Measurements from ENCODE around the gene GJE1.
"Not testable (repeated sequence)": the region's sequence is repeated elsewhere in the genome, so short reads cannot be mapped to it uniquely, and the experiment has no call there.

The GJE1 gene

GRCh38 chr6:142132625-142133024 lies at the start of gene GJE1:
Gene GJE1, plus strand, starts transcription at chr6:142132925. Its CDS starts 234 bp downstream, at chr6:142133159.
- no peak for DNase-seq

DNA sequence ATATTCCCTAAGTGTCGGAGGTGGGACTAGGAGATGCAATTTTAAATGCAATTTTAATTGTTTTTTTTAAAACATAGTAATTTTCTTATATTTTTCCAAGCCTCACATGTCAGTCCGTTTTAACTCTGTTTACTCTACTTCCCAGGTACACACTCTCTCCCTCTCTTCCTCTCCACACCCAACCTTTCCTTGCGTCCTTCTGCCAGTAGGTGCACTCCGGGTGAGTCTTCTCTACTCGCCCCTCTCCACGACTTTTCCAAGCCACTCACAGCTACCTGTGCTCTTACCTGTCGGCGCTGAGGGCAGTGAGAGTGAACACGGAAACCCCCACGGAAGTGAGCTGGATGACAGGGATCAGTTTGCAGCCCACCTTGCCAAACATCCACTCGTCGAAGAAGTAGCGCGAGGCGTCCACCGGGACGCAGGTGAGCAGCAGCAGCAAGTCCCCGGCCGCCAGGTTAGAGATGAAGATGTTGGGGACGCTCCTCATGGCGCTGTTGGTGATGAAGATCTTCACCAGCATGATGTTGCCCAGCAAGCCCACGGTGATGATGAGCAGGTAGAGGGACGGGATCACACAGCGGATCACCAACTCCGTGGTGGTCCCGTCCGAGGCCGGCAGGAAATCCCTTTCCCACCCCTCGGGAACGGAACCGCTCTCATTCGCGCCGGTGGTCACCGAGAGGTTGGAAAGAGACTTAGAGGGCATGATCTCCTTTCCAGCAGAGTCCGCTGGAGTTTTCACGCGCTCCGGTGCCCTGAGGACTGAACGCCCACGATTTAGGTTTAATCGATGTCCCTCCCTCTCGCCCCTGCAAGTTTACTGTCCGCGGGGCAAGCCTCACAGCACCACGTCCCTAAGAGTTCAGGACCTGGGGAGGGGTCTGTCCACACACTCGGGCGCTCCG lies 44.5 kb upstream of the GJE1 start:
- DNase-seq = no peak

DNA sequence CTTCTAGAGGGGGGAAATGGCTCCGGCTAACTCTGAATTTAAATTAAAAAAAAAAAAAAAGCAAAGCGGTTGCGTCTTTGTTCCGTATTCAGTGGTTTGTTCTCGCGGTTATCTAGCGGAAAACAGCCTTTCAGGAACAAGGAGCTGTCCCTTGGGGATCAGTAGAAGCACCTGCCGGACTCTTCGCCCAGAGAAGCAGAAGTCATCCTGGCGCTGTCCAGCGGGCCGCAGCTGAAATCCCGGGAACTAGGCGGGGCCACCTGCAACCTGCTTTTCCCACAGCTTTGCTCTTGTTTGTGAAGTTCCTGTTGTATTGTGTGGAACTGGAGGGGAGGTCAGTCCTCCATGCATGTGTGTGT lies 43.9 kb upstream of the GJE1 start:
- DNase-seq = no peak

- DNase-seq = not testable (repeated sequence)
Observed at GRCh38 chr6:142104820-142105219, 27.9 kb upstream of the GJE1 start.

GRCh38 chr6:142110820-142111219 lies 21.9 kb upstream of the GJE1 start:
- DNase-seq = not testable (repeated sequence)

DNA sequence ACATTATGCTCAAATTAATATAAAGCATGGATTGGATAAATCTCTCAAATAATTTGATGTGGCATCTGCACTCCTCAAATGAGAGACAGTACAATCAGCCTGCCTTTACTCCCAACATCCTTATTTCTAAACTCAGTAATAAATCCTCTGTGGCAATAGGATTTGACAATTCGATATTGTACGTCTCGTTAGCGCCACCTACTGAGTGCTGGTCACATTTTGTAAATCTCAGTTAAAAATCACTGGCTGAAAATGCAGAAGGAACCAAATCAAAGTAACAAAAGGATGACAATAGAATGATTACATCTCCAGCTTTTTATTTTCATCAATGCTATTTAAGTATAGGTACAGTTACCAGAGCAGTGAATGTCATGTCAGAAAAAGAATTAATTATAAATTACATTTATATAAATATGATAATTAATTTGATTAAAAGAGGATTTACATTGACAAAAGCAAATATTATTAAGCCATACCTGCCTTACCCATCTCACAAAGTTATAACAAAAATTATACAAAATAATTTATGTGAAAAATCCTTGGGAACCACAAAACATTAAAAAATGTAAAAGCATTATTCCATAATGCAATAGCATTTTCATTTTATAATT lies 20.2 kb upstream of the GJE1 start:
- peak; percentile 4 for DNase-seq

- no peak for DNase-seq
Observed at GRCh38 chr6:142117366-142117765, 15.4 kb upstream of the GJE1 start.

DNA sequence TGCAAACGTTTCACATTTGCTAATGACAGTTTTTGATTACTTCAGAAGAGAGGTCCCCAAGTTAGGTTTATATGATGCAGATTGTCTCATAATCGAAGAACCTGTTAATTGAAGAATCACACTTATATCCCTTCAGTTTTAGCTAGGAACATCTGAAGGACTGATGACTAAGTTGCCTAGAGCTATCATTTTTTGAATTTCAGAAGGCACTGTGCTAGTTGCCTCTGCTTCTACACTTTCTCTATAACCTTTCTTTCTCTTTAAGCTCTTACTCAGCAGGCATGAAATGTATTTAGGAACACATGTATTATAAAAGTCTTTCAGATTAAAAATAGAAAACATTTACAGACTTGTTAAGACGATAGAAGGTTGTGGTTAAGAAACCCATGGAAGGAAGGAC lies 14.4 kb upstream of the GJE1 start:
- no peak for DNase-seq

GRCh38 chr6:142118925-142119324 lies 13.8 kb upstream of the GJE1 start:
- DNase-seq = no peak

DNA sequence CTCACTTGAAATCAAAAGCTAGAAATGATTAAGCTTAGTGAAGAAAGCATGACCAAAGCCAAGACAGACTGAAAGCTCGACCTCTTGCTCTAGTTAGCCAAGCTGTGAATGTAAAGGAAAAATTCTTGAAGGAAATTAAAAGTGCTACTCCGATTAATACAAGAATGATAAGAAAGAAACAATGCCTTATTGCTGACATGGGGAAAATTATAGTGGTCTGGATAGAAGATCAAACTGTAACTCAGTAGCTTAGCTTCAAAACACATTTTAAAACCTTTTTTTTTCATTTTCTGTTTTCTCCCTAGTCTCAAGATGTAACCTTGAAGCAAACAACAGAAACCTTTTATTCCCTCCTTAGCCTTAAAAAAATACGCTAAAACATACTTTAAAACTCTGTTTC lies 11.4 kb upstream of the GJE1 start:
- DNase-seq = no peak

- DNase-seq = no peak
Observed at GRCh38 chr6:142130814-142131213, 1.9 kb upstream of the GJE1 start.

DNA sequence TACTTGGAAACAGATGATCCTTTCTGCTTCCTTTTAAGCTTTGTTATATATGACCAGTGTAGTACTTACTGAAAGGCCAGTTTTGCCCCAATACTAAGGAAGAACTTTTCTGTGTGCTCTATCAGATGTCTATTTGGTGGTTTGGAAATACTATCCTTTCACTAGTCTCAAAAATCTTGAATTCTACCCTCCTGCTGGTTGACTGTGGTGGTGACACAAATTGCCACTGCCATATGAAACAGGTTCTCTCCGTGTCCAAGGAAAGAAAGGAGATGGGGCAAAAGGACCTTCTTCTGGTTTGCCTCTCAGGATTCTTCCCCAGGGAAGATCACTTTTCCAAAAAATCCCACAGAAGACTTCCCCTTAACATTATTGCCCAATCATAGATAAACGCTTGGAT lies 6.2 kb downstream of the GJE1 start:
- DNase-seq = no peak

DNA sequence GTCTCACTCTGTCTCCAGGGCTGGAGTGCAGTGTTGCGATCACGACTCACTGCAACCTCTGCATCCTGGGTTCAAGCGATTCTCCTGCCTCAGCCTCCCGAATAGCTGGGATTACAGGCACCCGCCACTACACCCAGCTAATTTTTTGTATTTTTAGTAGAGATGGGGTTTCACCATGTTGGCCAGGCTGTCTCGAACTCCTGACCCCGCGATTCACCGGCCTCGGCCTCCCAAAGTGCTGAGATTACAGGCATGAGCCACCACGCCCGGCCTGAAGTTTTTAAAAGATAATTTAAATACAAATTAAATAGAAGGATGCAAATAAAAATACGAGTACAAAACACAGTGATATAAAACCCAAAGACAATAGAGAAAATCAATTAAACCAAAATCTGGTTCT lies 8.8 kb downstream of the GJE1 start:
- DNase-seq = not testable (repeated sequence)

DNA sequence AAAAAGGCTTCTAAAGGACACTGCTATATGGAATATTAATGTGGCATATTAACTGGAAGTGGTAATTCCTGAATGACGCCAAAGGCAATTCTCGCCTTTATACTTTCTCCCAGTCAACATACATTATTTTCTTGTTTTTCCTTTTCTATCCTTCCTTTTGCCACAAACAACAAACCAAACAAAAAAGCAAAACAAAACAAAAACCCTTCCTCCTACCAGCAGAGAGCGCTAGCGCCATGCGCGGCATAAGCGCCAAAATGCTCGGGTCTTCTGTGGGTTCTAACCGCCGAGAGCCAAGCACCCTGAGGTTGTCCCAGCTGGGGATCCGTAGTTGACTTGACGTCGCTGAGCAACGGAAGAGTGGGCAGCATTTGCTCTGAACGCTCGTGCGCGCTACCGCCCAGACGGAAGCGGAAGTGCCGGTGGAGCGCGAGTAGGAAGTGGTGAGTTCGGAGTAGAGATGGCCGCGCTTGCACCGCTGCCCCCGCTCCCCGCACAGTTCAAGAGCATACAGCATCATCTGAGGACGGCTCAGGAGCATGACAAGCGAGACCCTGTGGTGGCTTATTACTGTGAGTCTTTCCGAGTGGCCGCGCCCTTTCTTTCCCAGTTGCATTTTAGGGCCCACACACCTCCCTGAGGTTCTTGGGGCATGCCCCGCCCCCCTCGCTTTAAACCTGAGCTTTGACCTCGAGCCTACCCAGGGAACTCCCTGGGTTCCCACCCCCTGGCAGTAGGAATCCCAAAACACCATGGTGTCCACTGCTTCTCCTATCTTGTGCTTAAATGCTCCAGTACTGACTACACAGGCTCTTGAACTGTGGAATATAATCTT lies 14.3 kb downstream of the GJE1 start, which contains the start of the genes NMBR and VTA1:
Gene NMBR (minus strand): TSS at position 295 of the 835 bp plus-strand sequence. CDS start 58,464 bp downstream, outside the sequence.
Gene VTA1 (plus strand): TSS at position 436 of the 835 bp plus-strand sequence. CDS start 25 bp downstream, at position 461.
- peak; percentile 55 for DNase-seq

DNA sequence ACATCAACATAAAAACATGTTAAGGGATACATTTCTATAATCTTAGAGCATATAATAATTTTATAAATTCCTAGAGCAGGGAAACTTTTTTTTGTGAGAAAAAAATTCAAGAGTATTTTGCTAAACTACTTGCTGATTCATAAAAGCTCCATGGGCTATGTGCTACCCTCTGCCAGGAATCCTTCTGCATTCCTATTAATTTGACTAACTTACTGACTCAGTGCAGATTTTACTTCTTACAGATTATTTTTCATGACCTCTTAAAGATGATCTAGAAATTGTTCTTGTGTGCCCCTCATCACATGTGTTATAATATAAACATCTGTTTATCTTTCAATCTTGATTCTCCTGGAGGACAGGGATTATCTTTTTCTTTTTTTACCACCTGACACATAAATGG lies 20.0 kb downstream of the GJE1 start:
- no peak for DNase-seq

- DNase-seq = no peak
Observed at GRCh38 chr6:142153196-142153595, 20.5 kb downstream of the GJE1 start.

GRCh38 chr6:142154336-142154735 lies 21.6 kb downstream of the GJE1 start:
- DNase-seq = no peak

- DNase-seq = no peak
Observed at GRCh38 chr6:142155091-142155490, 22.4 kb downstream of the GJE1 start.

- DNase-seq = no peak
Observed at GRCh38 chr6:142155895-142156757, 23.4 kb downstream of the GJE1 start.

DNA sequence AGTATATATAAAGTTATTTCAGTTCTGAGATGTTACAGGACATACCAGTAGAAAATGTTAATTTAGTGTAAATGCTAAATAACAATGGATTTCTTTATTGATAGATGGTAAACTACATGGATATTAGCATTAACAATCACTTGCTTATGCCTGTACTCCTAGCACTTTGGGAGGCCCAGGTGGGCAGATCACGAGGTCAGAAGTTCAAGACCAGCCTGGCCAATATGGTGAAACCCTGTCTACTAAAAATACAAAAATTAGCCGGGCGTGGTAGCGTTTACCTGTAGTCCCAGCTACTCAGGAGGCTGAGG lies 24.0 kb downstream of the GJE1 start:
- DNase-seq = not testable (repeated sequence)

DNA sequence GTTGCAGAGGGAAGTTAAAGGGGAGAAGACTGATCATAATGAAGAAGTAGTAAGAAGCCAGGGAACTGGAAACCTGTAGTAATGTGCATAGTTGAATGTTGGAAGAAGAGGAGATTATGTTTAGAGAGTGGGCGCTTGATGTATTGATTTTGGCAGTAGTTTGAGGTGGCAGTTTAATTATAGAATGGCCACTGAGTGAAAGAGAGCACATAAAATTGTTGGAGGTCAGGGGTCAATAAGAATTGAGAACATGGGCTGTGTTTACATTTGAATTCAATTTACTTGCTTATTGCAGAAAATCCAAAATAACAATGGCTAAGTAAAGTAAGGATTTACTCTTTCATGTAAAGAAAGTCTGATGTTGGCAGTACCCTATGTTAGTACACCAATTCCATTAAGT lies 30.1 kb downstream of the GJE1 start:
- no peak for DNase-seq

GRCh38 chr6:142165227-142165626 lies 32.5 kb downstream of the GJE1 start:
- no peak for DNase-seq

All from NCI-H2029 treated with DMSO at 0.1 percent for 48 hours (cell line).